Lung (tissue), 12 donors: ENCODE measurements around the gene TGFA. TPM values are rescaled to one million over a fixed set of nuclear protein-coding genes. Genes with fewer than 3 reads are reported as not detected.

ENCODE experiments used
- ATAC-seq: fragments of 200-7000 bp; cut with Tn5 transposase; one replicate; pipeline ENCODE4 v1.9.1; 2020; ENCODE audit warnings: moderate number of reproducible peaks; ENCODE audit not compliant: insufficient read depth, low FRiP score
- DNase-seq, 3 donors: peaks; one replicate each; pipeline ENCODE4 v3.0.0-alpha.2; 2013 to 2017
- H3K27ac ChIP-seq, 2 donors: one replicate each; pipeline ENCODE4 v1.5.1; 2013; ENCODE audit warnings: mild to moderate bottlenecking in 2 of 2, moderate library complexity in 2 of 2, control low read depth in 1 of 2, inconsistent platforms in 1 of 2, low read depth in 1 of 2, low read length in 1 of 2
- H3K27me3 ChIP-seq, 3 donors: one replicate each; pipeline ENCODE4 v1.5.1; 2013; ENCODE audit warnings: low read length in 2 of 3; ENCODE audit not compliant: control insufficient read depth in 3 of 3, insufficient read depth in 3 of 3
- H3K36me3 ChIP-seq, 4 donors: one replicate each; pipeline ENCODE4 v1.5.1; 2013; ENCODE audit warnings: low read length in 4 of 4, mild to moderate bottlenecking in 1 of 4, moderate library complexity in 1 of 4; ENCODE audit not compliant: control insufficient read depth in 4 of 4, insufficient read depth in 4 of 4
- H3K4me1 ChIP-seq, 5 donors: one replicate each; pipeline ENCODE4 v1.5.1; 2013; ENCODE audit warnings: low read length in 5 of 5, mild to moderate bottlenecking in 2 of 5, moderate library complexity in 1 of 5; ENCODE audit not compliant: control insufficient read depth in 5 of 5, insufficient read depth in 5 of 5
- H3K4me3 ChIP-seq: one replicate; pipeline ENCODE4 v1.5.1; 2013; ENCODE audit warnings: mild to moderate bottlenecking, control low read depth, moderate library complexity
- H3K9ac ChIP-seq, 2 donors: one replicate each; pipeline ENCODE4 v1.5.1; 2013; ENCODE audit warnings: low read length in 2 of 2, control low read depth in 1 of 2; ENCODE audit not compliant: insufficient read depth in 1 of 2
- H3K9me3 ChIP-seq, 4 donors: one replicate each; pipeline ENCODE4 v1.5.1; 2013; ENCODE audit warnings: low read length in 3 of 4, mild to moderate bottlenecking in 1 of 4, moderate library complexity in 1 of 4; ENCODE audit not compliant: control insufficient read depth in 4 of 4, insufficient read depth in 3 of 4
- WGBS, 2 donors: extraction: QIAGEN DNeasy Blood & Tissue Kit; methylation state at CpG; one replicate each; pipeline ENCODE4 v1.1.7; 2013; 5-methylcytosine and 5-hydroxymethylcytosine counted together
- polyA plus RNA-seq, 2 donors: library from polyadenylated mRNA; stranded (reverse); fragments of 200-250 nt; gene quantifications; one replicate each; pipeline ENCODE4 v1.2.1, GENCODE V29; 2013
- total RNA-seq, 2 donors: library from RNA; depleted of rRNA in 1 of 2; stranded (reverse); fragments of >200 nt in 1 of 2; gene quantifications; one replicate each; pipeline ENCODE4 v1.2.1, GENCODE V29; 2014 to 2021
- TF ChIP-seq, protein P1 (sequence below): IDR thresholded peaks from 2 replicates; pipeline ENCODE4 v1.5.1; 2012; ENCODE audit warnings: mild to moderate bottlenecking; ENCODE audit errors: control extremely low read depth, extremely low read depth
- donor health status: control.
- donor health status: control.
- donor health status: Bipolar disorder and iron deficiency.
- donor health status: healthy.
- donor health status: DM: yes; HTN: yes; CAD: no.

Gene TGFA
- total and polyA plus RNA-seq, 4 donors, result 1.9 to 13.0 (median 7.0) TPM

- Histone ChIP-seq H3K27ac (no peak overlapping the region), H3K36me3 (no peaks in the 10 kb centered on the region), H3K4me3 (no peak overlapping the region), H3K27me3 (peaks cover 0 to 3% (median 0%) of the 10 kb centered on the region in 3 donors), H3K9me3 (peaks cover 0 to 4% (median 2%) of the 10 kb centered on the region in 4 donors), H3K9ac (no peak overlapping the region), H3K4me1 (no peaks in the 10 kb centered on the region)
- ATAC-seq (no peak), DNase-seq (no peak)
- 96 to 97% methylated on average over 2 of the region's 2 CpGs for WGBS, 2 donors
- TF ChIP-seq, protein P1, sequence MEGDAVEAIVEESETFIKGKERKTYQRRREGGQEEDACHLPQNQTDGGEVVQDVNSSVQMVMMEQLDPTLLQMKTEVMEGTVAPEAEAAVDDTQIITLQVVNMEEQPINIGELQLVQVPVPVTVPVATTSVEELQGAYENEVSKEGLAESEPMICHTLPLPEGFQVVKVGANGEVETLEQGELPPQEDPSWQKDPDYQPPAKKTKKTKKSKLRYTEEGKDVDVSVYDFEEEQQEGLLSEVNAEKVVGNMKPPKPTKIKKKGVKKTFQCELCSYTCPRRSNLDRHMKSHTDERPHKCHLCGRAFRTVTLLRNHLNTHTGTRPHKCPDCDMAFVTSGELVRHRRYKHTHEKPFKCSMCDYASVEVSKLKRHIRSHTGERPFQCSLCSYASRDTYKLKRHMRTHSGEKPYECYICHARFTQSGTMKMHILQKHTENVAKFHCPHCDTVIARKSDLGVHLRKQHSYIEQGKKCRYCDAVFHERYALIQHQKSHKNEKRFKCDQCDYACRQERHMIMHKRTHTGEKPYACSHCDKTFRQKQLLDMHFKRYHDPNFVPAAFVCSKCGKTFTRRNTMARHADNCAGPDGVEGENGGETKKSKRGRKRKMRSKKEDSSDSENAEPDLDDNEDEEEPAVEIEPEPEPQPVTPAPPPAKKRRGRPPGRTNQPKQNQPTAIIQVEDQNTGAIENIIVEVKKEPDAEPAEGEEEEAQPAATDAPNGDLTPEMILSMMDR, result no peak
These were observed 17.0 kb downstream of the TGFA start for GRCh38 chr2:70536517-70537055.

DNA sequence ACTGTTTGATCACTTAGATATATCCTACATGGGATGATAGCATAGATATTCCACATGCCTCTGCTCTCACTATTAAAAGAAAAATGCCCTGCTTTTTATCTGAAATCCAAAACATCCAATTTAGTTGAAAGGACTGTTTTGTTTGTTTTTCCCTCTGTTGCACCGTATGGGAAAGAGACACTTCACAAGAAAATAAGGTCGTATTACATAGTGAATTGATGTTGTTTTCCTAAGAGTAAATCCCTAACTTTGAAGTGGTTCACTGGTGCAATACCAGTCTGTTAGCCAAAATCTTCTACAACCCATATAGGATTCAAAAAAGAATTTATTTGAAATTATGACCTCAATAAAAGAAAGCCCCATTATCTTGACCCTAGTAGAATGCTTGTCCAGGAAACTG is 18.1 kb downstream of the TGFA start:
- WGBS, 2 donors, result 36 to 63% methylated on average over 2 of the region's 2 CpGs
- no peak overlapping the region for H3K4me3 ChIP-seq
- H3K27ac ChIP-seq, result no peak overlapping the region
- H3K9ac ChIP-seq, result no peak overlapping the region
- H3K9me3 ChIP-seq, result peaks cover 0 to 4% (median 2%) of the 10 kb centered on the region in 4 donors
- ATAC-seq (no peak), DNase-seq (no peak)
- H3K27me3 ChIP-seq, result no peaks in the 10 kb centered on the region
- H3K36me3 ChIP-seq, result no peaks in the 10 kb centered on the region
- no peaks in the 10 kb centered on the region for H3K4me1 ChIP-seq
- TF ChIP-seq, protein P1, result no peak

DNA sequence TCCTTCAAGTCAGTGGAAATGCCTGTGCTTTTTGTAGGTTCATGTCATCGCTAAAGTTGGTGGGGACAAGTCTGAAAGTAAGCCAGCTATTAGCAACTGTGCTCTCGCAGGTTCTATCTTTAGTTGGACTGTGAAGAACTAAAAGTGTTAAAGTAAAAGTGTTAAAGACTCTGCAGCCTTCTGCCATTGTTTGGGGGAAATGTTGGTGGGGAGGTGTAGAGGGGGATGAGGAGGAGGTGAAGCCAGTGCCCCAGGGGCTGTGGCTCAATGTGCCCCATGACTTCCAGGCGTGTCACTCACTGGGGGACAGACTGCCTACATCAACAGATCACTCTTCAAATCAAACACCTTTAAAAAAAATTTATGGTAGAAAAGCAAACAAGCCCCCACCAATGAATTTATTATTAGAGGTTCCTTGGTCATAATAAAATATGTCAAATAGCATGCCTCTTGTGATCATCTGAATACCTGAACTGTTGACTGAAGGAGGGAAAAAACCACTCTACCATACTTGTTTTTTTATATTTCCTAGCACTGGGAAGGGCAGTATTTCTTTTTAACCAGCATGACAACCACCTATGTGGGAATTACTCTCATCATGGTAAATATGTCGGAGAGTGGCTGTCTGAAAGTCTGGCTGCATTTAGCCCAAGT is 19.3 kb downstream of the TGFA start:
- ATAC-seq, result no peak
- H3K36me3 ChIP-seq, result no peaks in the 10 kb centered on the region

More for the DNA sequence above, 19.3 kb downstream of the TGFA start:
- H3K9me3 ChIP-seq, result peaks cover 0 to 4% (median 2%) of the 10 kb centered on the region in 4 donors
- H3K27me3 ChIP-seq, result no peaks in the 10 kb centered on the region
- no peak overlapping the region for H3K27ac ChIP-seq
- WGBS, 2 donors, result 77 to 85% methylated on average over 4 of the region's 4 CpGs
- no peak overlapping the region for H3K4me3 ChIP-seq
- no peak for DNase-seq
- H3K9ac ChIP-seq, result no peak overlapping the region
- no peaks in the 10 kb centered on the region for H3K4me1 ChIP-seq
- TF ChIP-seq, protein P1, result no peak
